CD4-positive, alpha-beta memory T cell (primary cell): ENCODE results near the gene FOCAD. TPM values are rescaled to one million over a fixed set of nuclear protein-coding genes. Genes with fewer than 3 reads are reported as not detected.

Experiments
- CTCF ChIA-PET: fragments of 350-600 bp; sonication (Branson Sonifier 250); formaldehyde crosslinking; loops from one replicate; lab custom pipeline; 2021; ENCODE audit warnings: inconsistent platforms; ENCODE audit not compliant: partially characterized antibody; lab: Charles Lee
- POLR2A ChIA-PET: fragments of 350-600 bp; sonication (Branson Sonifier 250); formaldehyde crosslinking; loops from one replicate; lab custom pipeline; 2021; ENCODE audit not compliant: partially characterized antibody; lab: Charles Lee
- DNase-seq, 5 donors: peaks; one replicate each; pipeline versions ENCODE4 v3.0.0 to v3.0.0-alpha.2; 2020 to 2022; ENCODE audit warnings: mixed read lengths in 1 of 5
- H3K27ac ChIP-seq: one replicate; pipeline ENCODE4 v1.7.0; 2013; ENCODE audit warnings: low read depth, low read length
- H3K27me3 ChIP-seq: 2 replicates; pipeline ENCODE4 v1.7.0; 2013; ENCODE audit warnings: mild to moderate bottlenecking, low read length, moderate library complexity; ENCODE audit not compliant: insufficient read depth
- H3K36me3 ChIP-seq: 2 replicates; pipeline ENCODE4 v1.7.0; 2013; ENCODE audit warnings: mild to moderate bottlenecking, low read length, moderate library complexity; ENCODE audit not compliant: insufficient read depth
- H3K4me1 ChIP-seq: 2 replicates; pipeline ENCODE4 v1.7.0; 2013; ENCODE audit warnings: mild to moderate bottlenecking, low read length, moderate library complexity; ENCODE audit not compliant: insufficient read depth
- H3K4me3 ChIP-seq, 2 donors: one replicate each; pipeline ENCODE4 v1.7.0; 2013; ENCODE audit warnings: low read length in 2 of 2, mild to moderate bottlenecking in 1 of 2
- H3K9me3 ChIP-seq, 2 donors: one replicate each; pipeline ENCODE4 v1.7.0; 2013; ENCODE audit warnings: low read length in 2 of 2, control low read depth in 1 of 2; ENCODE audit not compliant: control insufficient read depth in 1 of 2
- H3K27ac Mint-ChIP-seq, 7 donors: one replicate each; pipeline ENCODE4 v1.8.0; 2020 to 2021; ENCODE audit warnings: mixed read lengths in 7 of 7, mild to moderate bottlenecking in 6 of 7, inconsistent platforms in 3 of 7, moderate library complexity in 3 of 7
- H3K27me3 Mint-ChIP-seq, 2 donors: one replicate each; pipeline ENCODE4 v1.8.0; 2020 to 2021; ENCODE audit warnings: mixed read lengths in 2 of 2
- H3K36me3 Mint-ChIP-seq, 2 donors: one replicate each; pipeline ENCODE4 v1.8.0; 2020 to 2021; ENCODE audit warnings: mixed read lengths in 2 of 2, inconsistent platforms in 1 of 2, mild to moderate bottlenecking in 1 of 2
- H3K4me1 Mint-ChIP-seq, 4 donors: one replicate each; pipeline ENCODE4 v1.8.0; 2020 to 2021; ENCODE audit warnings: mixed read lengths in 4 of 4, mild to moderate bottlenecking in 1 of 4
- H3K4me3 Mint-ChIP-seq, 8 donors: one replicate each; pipeline ENCODE4 v1.8.0; 2020 to 2021; ENCODE audit warnings: mixed read lengths in 8 of 8, mild to moderate bottlenecking in 7 of 8, moderate library complexity in 6 of 8, inconsistent platforms in 3 of 8
- H3K9me3 Mint-ChIP-seq, 8 donors: one replicate each; pipeline ENCODE4 v1.8.0; 2020 to 2021; ENCODE audit warnings: mixed read lengths in 8 of 8, mild to moderate bottlenecking in 5 of 8, inconsistent platforms in 3 of 8, moderate library complexity in 1 of 8
- intact Hi-C: fragments of 100-400 bp; cut with micrococcal nuclease; formaldehyde crosslinking; loops from one replicate; pipeline ENCODE4 v1.15.1; 2023
- polyA plus RNA-seq, 2 donors: library from polyadenylated mRNA; unstranded; fragments of 300-500 nt; fragmentation: Illumina TruSeq; gene quantifications; one replicate each; pipeline ENCODE4 v1.2.3, GENCODE V29; 2021
- total RNA-seq, 2 experiments: library from RNA; stranded (reverse); gene quantifications; one replicate each; pipeline ENCODE4 v1.2.3, GENCODE V29; 2021

The FOCAD gene
- total RNA-seq: 10 to 100 TPM; 18.8 to 20.6 TPM
- polyA plus RNA-seq: 10 to 100 TPM; 12.4 to 16.3 TPM

GRCh38 chr9:20684035-20684874 lies at the start of gene FOCAD:
Gene FOCAD (plus strand): TSS chr9:20684259. CDS start chr9:20715354, 31,095 bp downstream.
- H3K4me1 ChIP-seq: peaks cover 22% of the 10 kb centered on the region
- Mint-ChIP-seq H3K27me3 (no peaks in the 10 kb centered on the region), H3K27ac (peak within 1 kb of the TSS; percentile 83 to 95 (median 90)), H3K9me3 (no peaks in the 10 kb centered on the region), H3K4me1 (peaks cover 11 to 20% (median 16%) of the 10 kb centered on the region in 4 donors), H3K4me3 (peak within 1 kb of the TSS; percentile 90 to 96 (median 94)), H3K36me3 (peaks cover 0 to 1% of the 10 kb centered on the region in 2 donors)
- CTCF ChIA-PET: interaction anchor here (1.0 to 2.5 kb wide), 5 partner anchors 12 to 62 kb away, joined by 3 to 15 read pairs (median 4); partner anchors contain the start of gene MLLT3
- H3K27ac ChIP-seq: peak within 1 kb of the TSS; percentile 80
- POLR2A ChIA-PET: interaction anchor here (0.6 to 2.9 kb wide), 21 partner anchors 8 to 1635 kb away, joined by 3 to 61 read pairs (median 4); partner anchors contain the start of genes HACD4, MLLT3, RPS6 and RRAGA
- H3K36me3 ChIP-seq: no peaks in the 10 kb centered on the region
- H3K27me3 ChIP-seq: no peaks in the 10 kb centered on the region
- intact Hi-C loops: loop anchor here (1.0 to 10.0 kb wide), 6 partner anchors 26 to 759 kb away; partner anchors contain the start of gene MLLT3
- H3K4me3 ChIP-seq: peak within 1 kb of the TSS; percentile 86 to 96
- DNase-seq: peak; percentile 94 to 96 (median 96)
- H3K9me3 ChIP-seq: no peaks in the 10 kb centered on the region

- intact Hi-C loops: no loop called here
- H3K9me3 Mint-ChIP-seq: peaks cover 0 to 2% (median 0%) of the 10 kb centered on the region in 8 donors
These were observed 49.2 kb upstream of the FOCAD start for GRCh38 chr9:20634895-20635294.

GRCh38 chr9:20636888-20637440 lies 47.1 kb upstream of the FOCAD start:
- CTCF ChIA-PET: no interaction called here
- no peak overlapping the region for H3K4me3 Mint-ChIP-seq

More at GRCh38 chr9:20634895-20635294, 49.2 kb upstream of the FOCAD start:
- Histone ChIP-seq H3K4me1 (peaks cover 3% of the 10 kb centered on the region), H3K27ac (no peak overlapping the region), H3K27me3 (no peaks in the 10 kb centered on the region), H3K36me3 (no peaks in the 10 kb centered on the region), H3K4me3 (no peak overlapping the region), H3K9me3 (no peaks in the 10 kb centered on the region)
- H3K27ac Mint-ChIP-seq: no peak overlapping the region
- peaks cover 0 to 3% (median under 1%) of the 10 kb centered on the region in 4 donors for H3K4me1 Mint-ChIP-seq
- POLR2A ChIA-PET: no interaction called here
- no peaks in the 10 kb centered on the region for H3K36me3 Mint-ChIP-seq
- CTCF ChIA-PET: no interaction called here
- no peak overlapping the region for H3K4me3 Mint-ChIP-seq
- no peak for DNase-seq
- peaks cover 5 to 6% of the 10 kb centered on the region in 2 donors for H3K27me3 Mint-ChIP-seq

GRCh38 chr9:20640331-20641187 lies 43.5 kb upstream of the FOCAD start:
- peak overlapping the region; percentile 17 to 81 (median 67) for H3K27ac Mint-ChIP-seq
- intact Hi-C loops: loop anchor here (1.0 kb wide), 2 partner anchors 17 to 44 kb away; partner anchors contain the start of gene FOCAD
- H3K4me1 Mint-ChIP-seq: peaks cover 11 to 16% (median 13%) of the 10 kb centered on the region in 4 donors
- ChIA-PET CTCF (interaction anchor here (0.9 to 2.2 kb wide), 4 partner anchors 13 to 301 kb away, joined by 3 to 13 read pairs (median 4); no protein-coding TSS in a partner anchor), POLR2A (interaction anchor here (1.5 to 2.1 kb wide), 4 partner anchors 14 to 44 kb away, joined by 4 to 14 read pairs (median 8); partner anchors contain the start of genes FOCAD and MLLT3)
- peak; percentile 71 to 85 (median 73) for DNase-seq
- no peak overlapping the region for H3K4me3 ChIP-seq
- H3K27me3 ChIP-seq: no peaks in the 10 kb centered on the region
- no peaks in the 10 kb centered on the region for H3K9me3 ChIP-seq
- peak overlapping the region in 7 of 8 donors; percentile 43 to 81 (median 63) for H3K4me3 Mint-ChIP-seq
- H3K4me1 ChIP-seq: peaks cover 18% of the 10 kb centered on the region
- H3K36me3 Mint-ChIP-seq: no peaks in the 10 kb centered on the region
- H3K27me3 Mint-ChIP-seq: peaks cover 0 to 5% of the 10 kb centered on the region in 2 donors
- H3K27ac ChIP-seq: no peak overlapping the region
- no peaks in the 10 kb centered on the region for H3K36me3 ChIP-seq
- no peaks in the 10 kb centered on the region for H3K9me3 Mint-ChIP-seq

More at GRCh38 chr9:20636888-20637440, 47.1 kb upstream of the FOCAD start:
- Mint-ChIP-seq H3K9me3 (peaks cover 0 to 2% (median 0%) of the 10 kb centered on the region in 8 donors), H3K4me1 (peaks cover 11 to 12% (median 12%) of the 10 kb centered on the region in 4 donors), H3K27me3 (peaks cover 0 to 7% of the 10 kb centered on the region in 2 donors), H3K36me3 (no peaks in the 10 kb centered on the region), H3K27ac (no peak overlapping the region)
- peaks cover 18% of the 10 kb centered on the region for H3K4me1 ChIP-seq
- intact Hi-C loops: no loop called here
- POLR2A ChIA-PET: interaction anchor here (1.4 kb wide), 1 partner anchor 15 kb away, joined by 4 read pairs; the partner anchor contains the start of gene MLLT3
- no peak for DNase-seq
- no peaks in the 10 kb centered on the region for H3K36me3 ChIP-seq
- H3K27me3 ChIP-seq: no peaks in the 10 kb centered on the region
- H3K9me3 ChIP-seq: no peaks in the 10 kb centered on the region
- H3K4me3 ChIP-seq: no peak overlapping the region
- no peak overlapping the region for H3K27ac ChIP-seq

- POLR2A ChIA-PET: no interaction called here
These were observed 42.0 kb upstream of the FOCAD start for GRCh38 chr9:20642045-20642444.

GRCh38 chr9:20643660-20644059 lies 40.4 kb upstream of the FOCAD start:
- intact Hi-C loops: no loop called here
- POLR2A ChIA-PET: no interaction called here
- Histone ChIP-seq H3K4me1 (peaks cover 18% of the 10 kb centered on the region), H3K9me3 (no peaks in the 10 kb centered on the region), H3K27ac (no peak overlapping the region), H3K4me3 (no peak overlapping the region), H3K27me3 (no peaks in the 10 kb centered on the region), H3K36me3 (no peaks in the 10 kb centered on the region)
- CTCF ChIA-PET: no interaction called here
- no peak for DNase-seq
- Mint-ChIP-seq H3K27ac (no peak overlapping the region), H3K36me3 (no peaks in the 10 kb centered on the region), H3K4me1 (peaks cover 10 to 16% (median 13%) of the 10 kb centered on the region in 4 donors), H3K4me3 (no peak overlapping the region), H3K9me3 (no peaks in the 10 kb centered on the region), H3K27me3 (peaks cover 4 to 5% of the 10 kb centered on the region in 2 donors)

More at GRCh38 chr9:20642045-20642444, 42.0 kb upstream of the FOCAD start:
- no peak overlapping the region for H3K4me3 Mint-ChIP-seq
- CTCF ChIA-PET: interaction anchor here (1.0 kb wide), 1 partner anchor 17 kb away, joined by 3 read pairs; no protein-coding TSS in a partner anchor
- peaks cover 3 to 6% of the 10 kb centered on the region in 2 donors for H3K27me3 Mint-ChIP-seq
- intact Hi-C loops: no loop called here
- H3K9me3 Mint-ChIP-seq: no peaks in the 10 kb centered on the region
- no peak overlapping the region for H3K4me3 ChIP-seq
- H3K36me3 ChIP-seq: no peaks in the 10 kb centered on the region
- H3K4me1 Mint-ChIP-seq: peaks cover 11 to 16% (median 13%) of the 10 kb centered on the region in 4 donors
- H3K36me3 Mint-ChIP-seq: no peaks in the 10 kb centered on the region
- peaks cover 18% of the 10 kb centered on the region for H3K4me1 ChIP-seq
- no peak overlapping the region for H3K27ac Mint-ChIP-seq
- H3K27ac ChIP-seq: no peak overlapping the region
- no peaks in the 10 kb centered on the region for H3K27me3 ChIP-seq
- no peaks in the 10 kb centered on the region for H3K9me3 ChIP-seq
- DNase-seq: no peak
